GM12878 (cell line): ENCODE results near the gene LEFTY1. TPM values are rescaled to one million over a fixed set of nuclear protein-coding genes. Genes with fewer than 3 reads are reported as not detected.

ENCODE experiments used
- BRCA1 ChIP-seq: IDR thresholded peaks from 2 replicates; pipeline ENCODE4 v1.6.1; 2011; ENCODE audit warnings: low read depth, low read length, improper control_type of control experiment
- ELK1 ChIP-seq: IDR thresholded peaks from 2 replicates; pipeline ENCODE4 v1.6.1; 2012; ENCODE audit warnings: low read depth, low read length, improper control_type of control experiment
- MTA2 ChIP-seq: fragments of 450-650 bp; IDR thresholded peaks from 2 replicates; pipeline ENCODE4 v1.6.1; 2016; ENCODE audit warnings: low read depth, mild to moderate bottlenecking, moderate library complexity
- ZNF592 ChIP-seq: fragments of 450-650 bp; IDR thresholded peaks from 2 replicates; pipeline ENCODE4 v1.6.1; 2017; ENCODE audit warnings: mild to moderate bottlenecking, moderate library complexity
- polyA plus RNA-seq, 11 experiments: library from polyadenylated mRNA; depleted of rRNA in 4 of 11; unstranded in 6 of 11; stranded (reverse) in 5 of 11; fragments of >200 nt; fragmentation: Nextera tagmentation in 4 of 11; fragmentation: Illumina TruSeq in 1 of 11; extraction: Ambion mirVana in 4 of 11; extraction: Trizol in 1 of 11; gene quantifications; 1 replicate in 1 of 11; 2 replicates in 10 of 11; pipeline versions ENCODE4 v1.2.1 to v1.2.3, GENCODE V29; 2011 to 2016; ENCODE audit warnings: inconsistent platforms in 2 of 11, missing spikeins in 2 of 11, low read depth in 1 of 11
- total RNA-seq, 4 experiments: library from RNA; depleted of rRNA in 3 of 4; stranded (reverse); fragments of >200 nt in 3 of 4; fragmentation: Illumina TruSeq in 1 of 4; extraction: Trizol in 1 of 4; gene quantifications; 2 replicates each; pipeline versions ENCODE4 v1.2.1 to v1.2.3, GENCODE V29; 2013 to 2021
- TF ChIP-seq, protein P1 (sequence below): fragments of 450-650 bp; IDR thresholded peaks from 2 replicates; pipeline ENCODE4 v1.6.1; 2018; ENCODE audit warnings: mild to moderate bottlenecking, low read depth, moderate library complexity; ENCODE audit not compliant: partially characterized antibody

Gene LEFTY1
- total and polyA plus RNA-seq, 10 of the 15 experiments (the other 5 are each of a cell fraction or from before 2014, with no cell fraction given), result 0.06 TPM; not detected in 8

GRCh38 chr1:225917101-225917500, 28.2 kb upstream of the LEFTY1 start (continued):
- TF ChIP-seq, protein P1, sequence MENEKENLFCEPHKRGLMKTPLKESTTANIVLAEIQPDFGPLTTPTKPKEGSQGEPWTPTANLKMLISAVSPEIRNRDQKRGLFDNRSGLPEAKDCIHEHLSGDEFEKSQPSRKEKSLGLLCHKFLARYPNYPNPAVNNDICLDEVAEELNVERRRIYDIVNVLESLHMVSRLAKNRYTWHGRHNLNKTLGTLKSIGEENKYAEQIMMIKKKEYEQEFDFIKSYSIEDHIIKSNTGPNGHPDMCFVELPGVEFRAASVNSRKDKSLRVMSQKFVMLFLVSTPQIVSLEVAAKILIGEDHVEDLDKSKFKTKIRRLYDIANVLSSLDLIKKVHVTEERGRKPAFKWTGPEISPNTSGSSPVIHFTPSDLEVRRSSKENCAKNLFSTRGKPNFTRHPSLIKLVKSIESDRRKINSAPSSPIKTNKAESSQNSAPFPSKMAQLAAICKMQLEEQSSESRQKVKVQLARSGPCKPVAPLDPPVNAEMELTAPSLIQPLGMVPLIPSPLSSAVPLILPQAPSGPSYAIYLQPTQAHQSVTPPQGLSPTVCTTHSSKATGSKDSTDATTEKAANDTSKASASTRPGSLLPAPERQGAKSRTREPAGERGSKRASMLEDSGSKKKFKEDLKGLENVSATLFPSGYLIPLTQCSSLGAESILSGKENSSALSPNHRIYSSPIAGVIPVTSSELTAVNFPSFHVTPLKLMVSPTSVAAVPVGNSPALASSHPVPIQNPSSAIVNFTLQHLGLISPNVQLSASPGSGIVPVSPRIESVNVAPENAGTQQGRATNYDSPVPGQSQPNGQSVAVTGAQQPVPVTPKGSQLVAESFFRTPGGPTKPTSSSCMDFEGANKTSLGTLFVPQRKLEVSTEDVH, result no peak
- TF ChIP-seq ZNF592 (no peak), BRCA1 (no peak), ELK1 (no peak), MTA2 (no peak)
